IPS-11a (cell line): ENCODE measurements around the gene AQP9.

Experiments used
- H3K4me3 ChIP-seq: one replicate; pipeline ENCODE4 v1.5.1; 2013; ENCODE audit warnings: low read depth, low read length, control low read depth

The AQP9 gene

DNA sequence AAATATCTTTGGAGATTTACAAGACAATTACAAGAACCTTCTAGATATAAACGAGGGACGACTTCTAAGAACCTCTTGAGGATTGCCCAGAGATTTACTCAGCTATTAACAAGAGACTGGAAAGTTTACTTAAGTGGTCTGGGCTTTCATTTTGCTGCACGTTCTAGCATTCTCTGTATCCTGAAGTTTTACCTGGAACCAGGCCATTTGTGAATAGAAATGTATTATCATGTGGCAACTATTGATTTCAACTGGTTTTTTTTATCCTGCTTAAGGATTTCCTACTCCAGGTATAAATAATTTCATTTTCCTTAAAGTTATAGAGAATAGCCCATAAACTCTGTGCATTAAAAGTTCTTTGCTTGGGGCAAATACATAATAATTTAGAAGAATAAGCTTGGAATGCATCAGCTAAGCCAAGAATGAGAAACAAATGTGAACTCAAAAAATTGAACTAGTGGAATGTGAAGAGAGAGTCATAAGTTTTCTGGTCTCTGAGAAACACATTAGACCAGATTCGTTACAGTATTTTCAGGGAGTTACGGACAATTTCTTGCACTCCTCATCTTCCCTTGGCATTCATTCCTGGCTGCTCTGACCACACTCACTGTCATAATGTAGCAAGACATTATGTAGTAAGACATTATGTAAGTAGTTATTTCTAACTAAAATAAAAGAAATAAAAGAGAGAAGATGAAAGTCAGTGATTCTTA is 1.3 kb downstream of the AQP9 start:
- no peak overlapping the region for H3K4me3 ChIP-seq

DNA sequence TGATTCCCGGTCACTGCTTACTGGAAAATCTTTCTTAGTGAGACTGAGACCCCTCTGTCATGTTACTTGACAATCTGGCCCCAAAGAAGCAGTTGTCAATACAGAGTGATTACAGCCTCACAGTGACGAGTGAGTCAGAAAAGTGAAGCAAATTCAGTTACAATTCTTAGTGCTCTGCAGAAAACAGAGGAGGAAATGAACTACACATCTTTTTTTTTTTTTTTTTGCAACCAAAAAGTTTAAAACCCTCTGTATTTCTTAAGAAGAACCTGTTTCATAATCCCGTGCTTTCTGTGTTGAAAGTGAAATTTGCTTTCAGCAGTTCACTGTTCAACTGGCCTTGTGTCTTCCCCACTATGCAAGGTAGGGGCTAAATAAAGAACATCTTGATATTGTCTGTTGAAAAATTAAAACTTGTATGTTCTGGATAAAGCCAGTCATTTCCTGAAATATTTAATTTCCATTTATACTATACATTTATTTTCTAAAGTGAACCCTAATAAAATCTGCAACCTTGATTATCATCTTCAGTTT is 1.9 kb downstream of the AQP9 start:
- H3K4me3 ChIP-seq, result no peak overlapping the region

GRCh38 chr15:58141894-58142293 is 3.7 kb downstream of the AQP9 start:
- H3K4me3 ChIP-seq, result no peak overlapping the region

- H3K4me3 ChIP-seq, result no peak overlapping the region
Measured at GRCh38 chr15:58142827-58143461, 4.8 kb downstream of the AQP9 start.

GRCh38 chr15:58145606-58146005 is 7.4 kb downstream of the AQP9 start:
- H3K4me3 ChIP-seq, result no peak overlapping the region

DNA sequence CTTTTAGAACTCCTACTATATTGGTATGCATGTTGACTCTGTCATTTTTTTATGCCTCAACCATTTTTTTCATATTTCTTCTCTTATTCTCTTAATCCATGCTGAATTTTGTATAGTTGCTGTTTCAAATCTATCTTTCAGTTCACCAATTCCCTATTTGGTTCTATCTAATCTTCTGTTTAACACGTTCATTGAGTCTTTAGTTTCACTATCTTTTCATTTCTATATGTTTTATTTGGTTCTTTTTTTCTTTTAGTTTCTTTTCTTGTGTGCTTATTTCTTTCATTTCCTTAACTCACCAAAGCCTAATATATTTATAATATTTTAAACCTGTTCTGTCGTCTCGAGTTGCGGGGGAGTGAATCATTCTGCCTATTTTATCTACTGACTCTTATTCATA is 8.0 kb downstream of the AQP9 start:
- no peak overlapping the region for H3K4me3 ChIP-seq

- H3K4me3 ChIP-seq, result no peak overlapping the region
Measured at GRCh38 chr15:58146749-58147148, 8.6 kb downstream of the AQP9 start.

GRCh38 chr15:58147171-58147611 is 9.0 kb downstream of the AQP9 start:
- H3K4me3 ChIP-seq, result no peak overlapping the region

DNA sequence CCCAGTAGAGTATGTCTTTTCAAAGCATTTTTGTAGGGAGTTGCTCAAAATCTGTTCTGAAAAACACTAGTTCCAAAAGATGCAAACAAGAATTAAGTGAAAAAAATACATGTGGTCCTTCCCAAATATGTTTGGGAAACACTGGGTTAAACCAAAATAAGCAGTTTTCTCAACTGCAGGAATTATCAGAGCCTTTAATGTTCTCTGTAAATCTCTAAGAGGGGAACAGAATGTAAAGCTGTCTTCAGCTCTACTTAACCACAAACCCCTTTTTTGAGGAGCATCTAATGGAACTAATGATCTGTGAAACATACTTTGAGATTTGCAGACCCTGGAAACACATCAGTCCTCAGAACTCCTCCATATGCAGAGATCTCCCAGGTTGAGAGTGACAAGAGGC is 9.9 kb downstream of the AQP9 start:
- no peak overlapping the region for H3K4me3 ChIP-seq

DNA sequence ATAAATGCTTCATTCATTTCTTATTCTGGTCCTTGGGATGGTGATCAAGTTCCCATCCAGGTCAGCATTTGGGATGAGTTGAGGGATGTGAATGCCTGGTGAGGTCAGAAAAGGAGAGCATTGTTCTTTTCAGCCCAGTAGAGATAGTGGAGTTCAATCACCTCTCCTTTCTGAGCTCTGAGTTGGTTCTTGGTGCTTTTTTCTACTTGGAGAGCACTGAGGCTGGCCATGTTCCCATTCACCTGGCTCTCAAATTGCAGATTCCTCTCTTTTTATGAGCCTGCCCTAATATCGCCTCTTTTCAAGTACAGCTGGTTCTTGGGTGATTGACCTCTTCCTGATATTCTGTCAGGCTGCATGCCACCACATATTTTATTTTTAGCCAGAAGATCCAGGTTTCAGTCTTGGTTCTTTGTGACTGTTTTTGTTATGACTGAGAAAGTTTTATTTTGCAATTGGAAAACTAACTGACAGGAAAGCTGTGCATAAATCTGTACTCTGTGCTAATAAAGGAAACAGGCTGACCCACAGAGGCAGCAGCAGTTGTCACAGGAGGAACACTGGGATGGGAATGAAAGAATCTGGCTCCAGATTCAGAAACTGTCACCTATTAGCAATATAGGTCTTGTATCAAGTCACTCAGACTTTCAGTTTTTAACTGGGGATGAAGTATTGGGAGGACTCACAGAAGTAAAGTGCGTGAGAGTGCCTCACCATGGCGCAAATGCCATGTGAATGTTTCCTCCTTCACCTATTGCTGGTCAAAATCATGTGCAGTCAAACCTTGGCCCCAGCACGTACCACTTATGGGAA is 10.7 kb downstream of the AQP9 start:
- no peak overlapping the region for H3K4me3 ChIP-seq

GRCh38 chr15:58154769-58155168 is 16.6 kb downstream of the AQP9 start:
- H3K4me3 ChIP-seq, result no peak overlapping the region

GRCh38 chr15:58159827-58160386 is 21.7 kb downstream of the AQP9 start:
- H3K4me3 ChIP-seq, result no peak overlapping the region

- H3K4me3 ChIP-seq, result no peak overlapping the region
Measured at GRCh38 chr15:58161436-58161930, 23.3 kb downstream of the AQP9 start.

DNA sequence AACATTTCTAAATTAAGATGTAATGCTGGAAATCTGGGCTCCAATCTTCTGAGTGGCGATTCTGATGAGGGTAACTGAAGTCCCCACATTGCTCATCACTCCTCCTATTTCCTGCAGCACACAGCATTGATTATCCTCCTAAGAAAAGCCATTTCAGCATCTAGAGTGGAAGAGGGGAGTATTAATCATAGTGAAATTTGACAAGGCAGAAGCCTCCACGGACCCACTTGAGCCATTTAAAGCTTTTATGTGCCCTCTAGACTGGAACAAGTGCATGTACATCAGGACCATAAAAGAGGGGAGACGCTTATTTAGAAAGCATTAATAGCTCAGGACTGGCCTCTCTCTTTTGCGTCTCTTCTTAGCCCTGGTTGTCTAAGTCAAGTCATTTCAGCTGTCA is 25.8 kb downstream of the AQP9 start:
- H3K4me3 ChIP-seq, result no peak overlapping the region

GRCh38 chr15:58164926-58165325 is 26.7 kb downstream of the AQP9 start:
- H3K4me3 ChIP-seq, result no peak overlapping the region

GRCh38 chr15:58165661-58166060 is 27.5 kb downstream of the AQP9 start:
- H3K4me3 ChIP-seq, result no peak overlapping the region

- no peak overlapping the region for H3K4me3 ChIP-seq
Measured at GRCh38 chr15:58167095-58167691, 29.0 kb downstream of the AQP9 start.

DNA sequence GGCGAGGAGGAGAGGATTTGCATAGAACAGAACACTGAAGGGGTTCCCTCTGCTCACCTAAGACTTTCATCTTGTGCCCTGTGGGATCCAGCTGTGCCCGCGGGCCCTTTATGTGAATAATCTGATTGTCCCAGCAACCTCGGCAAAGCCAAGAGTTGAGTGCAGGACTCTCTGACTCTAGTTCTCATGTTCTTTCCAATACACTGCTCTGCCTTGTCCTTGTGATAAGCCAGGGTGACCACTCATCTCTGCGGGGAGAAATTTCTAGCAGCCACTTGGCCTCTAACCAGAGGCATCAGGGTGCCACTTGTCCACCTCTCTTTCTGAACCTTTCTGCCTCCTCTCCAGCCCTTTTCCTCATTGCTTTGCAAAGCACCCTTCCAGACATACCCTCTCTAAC is 31.8 kb downstream of the AQP9 start:
- H3K4me3 ChIP-seq, result no peak overlapping the region

GRCh38 chr15:58171476-58172061 is 33.4 kb downstream of the AQP9 start:
- no peak overlapping the region for H3K4me3 ChIP-seq

DNA sequence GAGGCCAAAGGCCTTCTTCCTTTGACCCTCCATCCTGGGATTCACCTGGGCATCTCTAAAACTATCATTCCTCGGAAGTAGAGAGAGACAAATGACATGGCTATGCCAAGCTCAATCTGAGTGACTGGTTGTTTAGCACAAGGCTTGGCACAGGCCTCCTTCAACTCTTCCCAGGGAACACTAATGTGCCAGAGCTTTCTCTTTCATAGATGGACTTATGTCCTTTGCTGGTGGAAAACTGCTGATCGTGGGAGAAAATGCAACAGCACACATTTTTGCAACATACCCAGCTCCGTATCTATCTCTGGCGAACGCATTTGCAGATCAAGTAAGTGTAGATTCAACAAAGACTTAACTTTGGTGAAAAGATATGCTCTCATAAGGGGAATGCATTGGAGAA is 36.5 kb downstream of the AQP9 start:
- H3K4me3 ChIP-seq, result no peak overlapping the region
